Left renal cortex interstitium (tissue), 4 donors: ENCODE data around the gene TSHZ3. TPM values are rescaled to one million over a fixed set of nuclear protein-coding genes. Genes with fewer than 3 reads are reported as not detected.

ENCODE experiments used
- DNase-seq, 4 donors: peaks; one replicate each; pipeline ENCODE4 v3.0.0-alpha.2; 2013; ENCODE audit warnings: low read depth in 4 of 4, low spot score in 2 of 4, missing footprints in 1 of 4
- polyA plus RNA-seq, 4 donors: library from polyadenylated mRNA; unstranded; fragments of 120-200 nt; gene quantifications; one replicate each; pipeline ENCODE4 v1.2.1, GENCODE V29; 2013; ENCODE audit not compliant: insufficient read length in 4 of 4

The TSHZ3 gene
- polyA plus RNA-seq, 4 donors, result 9.9 to 15.1 (median 13.6) TPM

DNA sequence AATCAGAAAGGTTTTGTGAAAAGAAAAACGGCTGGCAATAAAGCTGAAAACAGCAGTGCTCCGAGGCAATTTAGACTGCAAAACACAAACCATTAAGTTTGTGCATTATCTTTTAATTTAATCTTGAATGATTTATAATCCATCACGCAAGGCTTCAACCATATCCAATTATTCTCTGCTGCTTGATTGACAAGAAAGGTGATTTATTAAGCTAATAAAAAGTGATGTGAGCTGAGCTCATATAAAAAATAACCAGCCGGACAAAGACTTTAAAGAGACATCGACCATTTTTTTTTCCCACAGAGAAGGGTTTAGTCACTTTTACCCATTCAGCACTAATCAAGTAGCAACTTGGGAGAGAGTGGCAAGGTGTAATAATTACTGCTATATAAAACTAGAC lies 33.6 kb downstream of the TSHZ3 start:
- no peak for DNase-seq

- DNase-seq, result no peak
Observed at GRCh38 chr19:31314849-31315629, 34.2 kb downstream of the TSHZ3 start.

DNA sequence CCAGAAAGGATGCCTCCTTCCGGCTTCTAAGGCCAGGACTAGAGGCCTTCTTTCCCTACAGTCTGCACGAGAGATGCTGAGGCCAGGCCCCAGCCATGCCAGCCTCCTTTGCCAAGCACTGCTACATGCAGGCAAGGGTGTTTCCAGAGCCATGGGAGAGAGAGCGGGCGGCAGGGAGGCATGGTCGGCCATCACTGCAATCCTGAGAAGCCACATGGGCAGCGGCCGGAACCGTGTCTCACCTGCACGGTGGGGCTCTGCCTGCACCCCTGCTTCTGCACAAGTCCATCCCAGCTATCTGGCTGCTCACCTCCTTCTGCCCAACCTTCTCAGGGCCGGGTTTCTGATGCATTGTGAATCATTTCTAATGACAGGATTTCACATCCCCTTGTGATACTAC lies 35.1 kb downstream of the TSHZ3 start:
- DNase-seq, result no peak

- no peak for DNase-seq
Observed at GRCh38 chr19:31313291-31314030, 35.8 kb downstream of the TSHZ3 start.

- DNase-seq, result no peak
Observed at GRCh38 chr19:31312677-31313244, 36.5 kb downstream of the TSHZ3 start.

- DNase-seq, result no peak
Observed at GRCh38 chr19:31312009-31312676, 37.1 kb downstream of the TSHZ3 start.

GRCh38 chr19:31310432-31311133 lies 38.7 kb downstream of the TSHZ3 start:
- no peak for DNase-seq

GRCh38 chr19:31308781-31309180 lies 40.5 kb downstream of the TSHZ3 start:
- no peak for DNase-seq

- no peak for DNase-seq
Observed at GRCh38 chr19:31307071-31307669, 42.1 kb downstream of the TSHZ3 start.

GRCh38 chr19:31306006-31306753 lies 43.1 kb downstream of the TSHZ3 start:
- no peak for DNase-seq

DNA sequence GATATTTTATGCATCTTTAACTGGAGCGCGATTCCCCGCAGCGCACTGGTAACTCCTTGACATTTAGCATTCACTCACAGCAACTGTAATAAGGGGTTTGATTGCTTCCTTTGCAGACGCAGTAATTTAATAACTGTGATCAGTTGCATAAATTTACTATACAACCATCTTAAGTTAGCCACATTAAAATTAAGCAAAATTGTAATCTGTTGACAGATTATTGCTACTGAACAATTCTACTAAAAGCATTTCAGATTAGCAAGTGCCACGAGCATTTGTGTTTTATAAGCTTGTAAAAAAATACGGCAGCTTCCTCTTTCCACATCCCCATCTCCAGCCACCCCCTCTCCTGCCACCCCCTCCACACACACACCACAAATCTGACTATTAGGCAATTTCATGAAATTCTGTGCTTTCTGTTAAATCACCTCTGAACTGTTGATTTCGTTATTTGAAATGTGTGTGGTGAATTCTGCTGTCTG lies 44.4 kb downstream of the TSHZ3 start:
- no peak for DNase-seq

DNA sequence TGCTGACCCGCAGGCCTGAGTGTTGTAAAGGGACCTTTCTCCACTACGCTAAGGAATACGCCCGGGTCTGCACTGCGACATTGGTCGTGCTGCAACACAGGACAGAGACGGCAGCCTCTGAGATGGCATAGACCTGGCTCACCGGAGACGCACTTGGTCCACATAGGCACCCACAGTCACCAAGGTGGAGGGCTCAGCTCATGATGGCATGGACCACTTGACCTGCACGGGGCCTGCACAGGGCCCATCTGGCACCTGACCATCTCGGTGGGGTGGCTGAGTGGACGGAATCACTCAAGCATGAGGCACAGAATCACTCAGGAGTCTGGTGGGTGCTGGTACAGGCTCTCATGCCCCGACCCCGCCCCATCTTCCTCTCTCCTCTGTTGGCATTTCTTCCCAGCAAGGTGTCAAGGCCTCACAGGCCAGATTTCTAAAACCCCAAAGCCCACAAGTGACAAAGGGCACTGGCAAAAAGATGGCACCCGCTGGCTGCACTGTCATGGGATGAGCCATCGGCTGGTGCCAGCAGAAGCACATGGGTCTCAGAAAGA lies 45.9 kb downstream of the TSHZ3 start:
- DNase-seq, result no peak

GRCh38 chr19:31301306-31301980 lies 47.8 kb downstream of the TSHZ3 start:
- no peak for DNase-seq

GRCh38 chr19:31300422-31300821 lies 48.8 kb downstream of the TSHZ3 start:
- DNase-seq, result no peak

DNA sequence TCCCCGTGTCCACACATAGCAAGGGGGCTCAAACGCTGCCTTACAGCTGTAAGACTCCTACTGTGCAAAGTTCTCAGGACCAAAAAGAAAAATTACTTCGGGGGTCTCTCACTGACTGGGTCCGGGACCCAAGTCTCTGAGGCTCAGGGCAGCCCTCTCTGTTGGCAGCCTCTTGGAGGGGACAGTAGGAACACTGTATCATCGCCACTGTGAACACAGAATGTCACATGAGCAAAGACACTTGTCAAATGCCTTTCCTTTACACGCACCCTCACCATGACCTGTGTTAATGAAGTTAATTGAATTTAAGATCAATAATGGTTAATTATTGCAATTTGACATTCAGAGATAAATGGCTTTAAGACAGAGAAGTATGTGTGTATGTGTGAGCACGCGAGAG lies 49.6 kb downstream of the TSHZ3 start:
- no peak for DNase-seq

DNA sequence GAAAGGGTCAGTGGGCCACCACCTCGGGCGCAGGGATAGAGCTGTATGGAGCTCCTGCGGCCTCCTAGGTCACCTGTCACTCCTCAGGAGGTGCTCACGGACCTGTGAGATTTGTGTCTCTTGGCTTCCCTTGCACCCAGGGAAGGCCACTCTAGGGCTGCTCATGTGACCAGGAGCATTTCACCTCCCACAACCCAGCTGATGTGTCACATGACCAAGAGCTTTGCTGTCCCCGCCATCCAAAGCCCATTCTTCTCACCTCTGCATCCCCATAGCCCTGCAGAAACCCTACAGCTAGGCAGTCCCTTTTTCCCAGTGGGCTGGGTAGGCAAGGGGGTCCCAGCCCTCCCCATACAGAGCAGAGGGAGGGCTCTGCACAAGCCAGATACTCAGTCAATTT lies 51.2 kb downstream of the TSHZ3 start:
- DNase-seq, result no peak

GRCh38 chr19:31296741-31297390 lies 52.4 kb downstream of the TSHZ3 start:
- DNase-seq, result no peak

- DNase-seq, result no peak
Observed at GRCh38 chr19:31294189-31294588, 55.0 kb downstream of the TSHZ3 start.
